Measurements from ENCODE around the gene NCCRP1. TPM values are rescaled to one million over a fixed set of nuclear protein-coding genes. Genes with fewer than 3 reads are reported as not detected.

The NCCRP1 gene
- total and polyA plus RNA-seq, 10 of the 15 experiments (the other 5 are each of a cell fraction or from before 2014, with no cell fraction given) = not detected

DNA sequence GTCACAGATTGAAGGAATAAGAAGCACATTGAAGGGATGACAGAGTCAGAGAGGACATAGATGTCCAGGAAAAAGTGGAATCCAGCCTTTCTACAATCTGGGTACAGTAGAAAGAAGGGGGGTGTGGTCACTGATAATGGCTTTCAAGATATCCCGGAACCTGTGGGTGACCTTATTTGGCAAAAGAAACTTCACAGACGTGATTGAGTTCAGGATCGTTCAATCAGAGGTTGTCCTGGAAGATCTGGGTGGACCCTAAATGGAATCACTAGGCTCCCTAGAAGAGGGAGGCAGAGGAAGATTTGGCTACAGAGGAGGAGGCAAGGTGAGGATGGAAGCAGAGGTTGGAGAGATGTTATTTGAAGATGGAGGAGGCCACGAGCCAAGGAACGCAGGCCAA, 20.3 kb downstream of the NCCRP1 start:
- Histone ChIP-seq H3K9me3 (replicated peaks; ENCODE audit: control insufficient read depth, insufficient read depth, low read length) (no peaks in the 10 kb centered on the region; the same call in 2 of the 3 replicates), H3K36me3 (ENCODE audit: control insufficient read depth in 2 of 2, insufficient read depth in 2 of 2, low read length in 1 of 2) (no peaks in the 10 kb centered on the region), H4K20me1 (ENCODE audit: control insufficient read depth, insufficient read depth) (no peaks in the 10 kb centered on the region), H3K27me3 (replicated peaks in 1 of 2; ENCODE audit: control insufficient read depth in 2 of 2, insufficient read depth in 2 of 2, low read length in 1 of 2) (peaks cover 0 to 3% of the 10 kb centered on the region in 2 experiments; a peak in 2 of 4 replicates), H2AFZ (ENCODE audit: control insufficient read depth, low read depth, low read length) (no peak overlapping the region), H3K4me2 (ENCODE audit: control insufficient read depth, insufficient read depth) (no peak overlapping the region), H3K79me2 (ENCODE audit: control insufficient read depth, insufficient read depth, low read length) (no peaks in the 10 kb centered on the region), H3K9ac (ENCODE audit: control insufficient read depth, insufficient read depth, low read length) (no peak overlapping the region), H3K4me3 (no peak overlapping the region), H3K4me1 (ENCODE audit: control insufficient read depth, insufficient read depth, low read length) (no peaks in the 10 kb centered on the region), H3K27ac (ENCODE audit: control insufficient read depth, insufficient read depth) (no peak overlapping the region)
- CTCF ChIA-PET = interaction anchor here (0.6 kb wide), 1 partner anchor 110 kb away, joined by 3 read pairs; no protein-coding TSS in a partner anchor
- ATAC-seq (no peak), FAIRE-seq (no peak), DNase-seq (ENCODE audit: low read depth, low spot score) (no peak)
- BruUV-seq (replicated peaks) = no TSS peak
- in situ Hi-C loops (cut with MboI) (no loop called here), intact Hi-C loops (cut with micrococcal nuclease; ENCODE audit: unreplicated experiment) (no loop called here)
- POLR2A ChIA-PET = interaction anchor here (0.6 to 1.5 kb wide), 2 partner anchors 14 to 117 kb away, joined by 3 read pairs; no protein-coding TSS in a partner anchor
- RAD21 ChIA-PET (ENCODE audit: unreplicated experiment) = no interaction called here
- SMC1A ChIA-PET (ENCODE audit: uncharacterized antibody, unreplicated experiment) = interaction anchor here (1.0 kb wide), 1 partner anchor 71 kb away, joined by 3 read pairs; no protein-coding TSS in a partner anchor
- WGBS (ENCODE audit: insufficient coverage, insufficient replicate concordance, low lambda C conversion rate, missing lambda C conversion rate) = 78% methylated on average over 5 of the region's 5 CpGs
- no peak for TF ChIP-seq CBX5 (IDR thresholded peaks at IDR 0.05; ENCODE audit: low read depth)
- TF ChIP-seq, protein P1, sequence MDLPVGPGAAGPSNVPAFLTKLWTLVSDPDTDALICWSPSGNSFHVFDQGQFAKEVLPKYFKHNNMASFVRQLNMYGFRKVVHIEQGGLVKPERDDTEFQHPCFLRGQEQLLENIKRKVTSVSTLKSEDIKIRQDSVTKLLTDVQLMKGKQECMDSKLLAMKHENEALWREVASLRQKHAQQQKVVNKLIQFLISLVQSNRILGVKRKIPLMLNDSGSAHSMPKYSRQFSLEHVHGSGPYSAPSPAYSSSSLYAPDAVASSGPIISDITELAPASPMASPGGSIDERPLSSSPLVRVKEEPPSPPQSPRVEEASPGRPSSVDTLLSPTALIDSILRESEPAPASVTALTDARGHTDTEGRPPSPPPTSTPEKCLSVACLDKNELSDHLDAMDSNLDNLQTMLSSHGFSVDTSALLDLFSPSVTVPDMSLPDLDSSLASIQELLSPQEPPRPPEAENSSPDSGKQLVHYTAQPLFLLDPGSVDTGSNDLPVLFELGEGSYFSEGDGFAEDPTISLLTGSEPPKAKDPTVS (IDR thresholded peaks at IDR 0.05; ENCODE audit: low read depth, low read length) = no peak
- TF ChIP-seq ZNF622 (IDR thresholded peaks at IDR 0.05) = no peak
- TF ChIP-seq, protein P2, sequence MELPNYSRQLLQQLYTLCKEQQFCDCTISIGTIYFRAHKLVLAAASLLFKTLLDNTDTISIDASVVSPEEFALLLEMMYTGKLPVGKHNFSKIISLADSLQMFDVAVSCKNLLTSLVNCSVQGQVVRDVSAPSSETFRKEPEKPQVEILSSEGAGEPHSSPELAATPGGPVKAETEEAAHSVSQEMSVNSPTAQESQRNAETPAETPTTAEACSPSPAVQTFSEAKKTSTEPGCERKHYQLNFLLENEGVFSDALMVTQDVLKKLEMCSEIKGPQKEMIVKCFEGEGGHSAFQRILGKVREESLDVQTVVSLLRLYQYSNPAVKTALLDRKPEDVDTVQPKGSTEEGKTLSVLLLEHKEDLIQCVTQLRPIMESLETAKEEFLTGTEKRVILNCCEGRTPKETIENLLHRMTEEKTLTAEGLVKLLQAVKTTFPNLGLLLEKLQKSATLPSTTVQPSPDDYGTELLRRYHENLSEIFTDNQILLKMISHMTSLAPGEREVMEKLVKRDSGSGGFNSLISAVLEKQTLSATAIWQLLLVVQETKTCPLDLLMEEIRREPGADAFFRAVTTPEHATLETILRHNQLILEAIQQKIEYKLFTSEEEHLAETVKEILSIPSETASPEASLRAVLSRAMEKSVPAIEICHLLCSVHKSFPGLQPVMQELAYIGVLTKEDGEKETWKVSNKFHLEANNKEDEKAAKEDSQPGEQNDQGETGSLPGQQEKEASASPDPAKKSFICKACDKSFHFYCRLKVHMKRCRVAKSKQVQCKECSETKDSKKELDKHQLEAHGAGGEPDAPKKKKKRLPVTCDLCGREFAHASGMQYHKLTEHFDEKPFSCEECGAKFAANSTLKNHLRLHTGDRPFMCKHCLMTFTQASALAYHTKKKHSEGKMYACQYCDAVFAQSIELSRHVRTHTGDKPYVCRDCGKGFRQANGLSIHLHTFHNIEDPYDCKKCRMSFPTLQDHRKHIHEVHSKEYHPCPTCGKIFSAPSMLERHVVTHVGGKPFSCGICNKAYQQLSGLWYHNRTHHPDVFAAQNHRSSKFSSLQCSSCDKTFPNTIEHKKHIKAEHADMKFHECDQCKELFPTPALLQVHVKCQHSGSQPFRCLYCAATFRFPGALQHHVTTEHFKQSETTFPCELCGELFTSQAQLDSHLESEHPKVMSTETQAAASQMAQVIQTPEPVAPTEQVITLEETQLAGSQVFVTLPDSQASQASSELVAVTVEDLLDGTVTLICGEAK (IDR thresholded peaks at IDR 0.05; ENCODE audit: borderline replicate concordance) = no peak
- TF ChIP-seq, protein P3, sequence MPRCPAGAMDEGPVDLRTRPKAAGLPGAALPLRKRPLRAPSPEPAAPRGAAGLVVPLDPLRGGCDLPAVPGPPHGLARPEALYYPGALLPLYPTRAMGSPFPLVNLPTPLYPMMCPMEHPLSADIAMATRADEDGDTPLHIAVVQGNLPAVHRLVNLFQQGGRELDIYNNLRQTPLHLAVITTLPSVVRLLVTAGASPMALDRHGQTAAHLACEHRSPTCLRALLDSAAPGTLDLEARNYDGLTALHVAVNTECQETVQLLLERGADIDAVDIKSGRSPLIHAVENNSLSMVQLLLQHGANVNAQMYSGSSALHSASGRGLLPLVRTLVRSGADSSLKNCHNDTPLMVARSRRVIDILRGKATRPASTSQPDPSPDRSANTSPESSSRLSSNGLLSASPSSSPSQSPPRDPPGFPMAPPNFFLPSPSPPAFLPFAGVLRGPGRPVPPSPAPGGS (IDR thresholded peaks at IDR 0.05; ENCODE audit: borderline replicate concordance, insufficient read depth, low read depth, low read length, poor library complexity, severe bottlenecking) = no peak
- TF ChIP-seq, protein P4, sequence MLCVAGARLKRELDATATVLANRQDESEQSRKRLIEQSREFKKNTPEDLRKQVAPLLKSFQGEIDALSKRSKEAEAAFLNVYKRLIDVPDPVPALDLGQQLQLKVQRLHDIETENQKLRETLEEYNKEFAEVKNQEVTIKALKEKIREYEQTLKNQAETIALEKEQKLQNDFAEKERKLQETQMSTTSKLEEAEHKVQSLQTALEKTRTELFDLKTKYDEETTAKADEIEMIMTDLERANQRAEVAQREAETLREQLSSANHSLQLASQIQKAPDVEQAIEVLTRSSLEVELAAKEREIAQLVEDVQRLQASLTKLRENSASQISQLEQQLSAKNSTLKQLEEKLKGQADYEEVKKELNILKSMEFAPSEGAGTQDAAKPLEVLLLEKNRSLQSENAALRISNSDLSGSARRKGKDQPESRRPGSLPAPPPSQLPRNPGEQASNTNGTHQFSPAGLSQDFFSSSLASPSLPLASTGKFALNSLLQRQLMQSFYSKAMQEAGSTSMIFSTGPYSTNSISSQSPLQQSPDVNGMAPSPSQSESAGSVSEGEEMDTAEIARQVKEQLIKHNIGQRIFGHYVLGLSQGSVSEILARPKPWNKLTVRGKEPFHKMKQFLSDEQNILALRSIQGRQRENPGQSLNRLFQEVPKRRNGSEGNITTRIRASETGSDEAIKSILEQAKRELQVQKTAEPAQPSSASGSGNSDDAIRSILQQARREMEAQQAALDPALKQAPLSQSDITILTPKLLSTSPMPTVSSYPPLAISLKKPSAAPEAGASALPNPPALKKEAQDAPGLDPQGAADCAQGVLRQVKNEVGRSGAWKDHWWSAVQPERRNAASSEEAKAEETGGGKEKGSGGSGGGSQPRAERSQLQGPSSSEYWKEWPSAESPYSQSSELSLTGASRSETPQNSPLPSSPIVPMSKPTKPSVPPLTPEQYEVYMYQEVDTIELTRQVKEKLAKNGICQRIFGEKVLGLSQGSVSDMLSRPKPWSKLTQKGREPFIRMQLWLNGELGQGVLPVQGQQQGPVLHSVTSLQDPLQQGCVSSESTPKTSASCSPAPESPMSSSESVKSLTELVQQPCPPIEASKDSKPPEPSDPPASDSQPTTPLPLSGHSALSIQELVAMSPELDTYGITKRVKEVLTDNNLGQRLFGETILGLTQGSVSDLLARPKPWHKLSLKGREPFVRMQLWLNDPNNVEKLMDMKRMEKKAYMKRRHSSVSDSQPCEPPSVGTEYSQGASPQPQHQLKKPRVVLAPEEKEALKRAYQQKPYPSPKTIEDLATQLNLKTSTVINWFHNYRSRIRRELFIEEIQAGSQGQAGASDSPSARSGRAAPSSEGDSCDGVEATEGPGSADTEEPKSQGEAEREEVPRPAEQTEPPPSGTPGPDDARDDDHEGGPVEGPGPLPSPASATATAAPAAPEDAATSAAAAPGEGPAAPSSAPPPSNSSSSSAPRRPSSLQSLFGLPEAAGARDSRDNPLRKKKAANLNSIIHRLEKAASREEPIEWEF (IDR thresholded peaks at IDR 0.05; ENCODE audit: insufficient replicate concordance, low read depth, low read length) = no peak
- TF ChIP-seq, protein P5, sequence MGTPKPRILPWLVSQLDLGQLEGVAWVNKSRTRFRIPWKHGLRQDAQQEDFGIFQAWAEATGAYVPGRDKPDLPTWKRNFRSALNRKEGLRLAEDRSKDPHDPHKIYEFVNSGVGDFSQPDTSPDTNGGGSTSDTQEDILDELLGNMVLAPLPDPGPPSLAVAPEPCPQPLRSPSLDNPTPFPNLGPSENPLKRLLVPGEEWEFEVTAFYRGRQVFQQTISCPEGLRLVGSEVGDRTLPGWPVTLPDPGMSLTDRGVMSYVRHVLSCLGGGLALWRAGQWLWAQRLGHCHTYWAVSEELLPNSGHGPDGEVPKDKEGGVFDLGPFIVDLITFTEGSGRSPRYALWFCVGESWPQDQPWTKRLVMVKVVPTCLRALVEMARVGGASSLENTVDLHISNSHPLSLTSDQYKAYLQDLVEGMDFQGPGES (IDR thresholded peaks at IDR 0.05) = no peak

All from GM12878 (cell line).